AG10803 (cell line): ENCODE data around the gene SSH2.
"Not testable (repeated sequence)": the region's sequence is repeated elsewhere in the genome, so short reads cannot be mapped to it uniquely, and the experiment has no call there.

Experiments
- DNase-seq: peaks from one replicate; pipeline ENCODE4 v3.0.0; 2010; ENCODE audit warnings: low read depth
- H3K4me3 ChIP-seq: 2 replicates; pipeline ENCODE4 v1.5.1; 2011; ENCODE audit warnings: mild to moderate bottlenecking, low read length, control low read depth
- TF ChIP-seq, protein P1 (sequence below): conservative IDR thresholded peaks from 2 replicates; pipeline ENCODE4 v1.5.1; 2011; ENCODE audit warnings: mild to moderate bottlenecking, low read length, control low read depth, inconsistent platforms

Gene SSH2

DNA sequence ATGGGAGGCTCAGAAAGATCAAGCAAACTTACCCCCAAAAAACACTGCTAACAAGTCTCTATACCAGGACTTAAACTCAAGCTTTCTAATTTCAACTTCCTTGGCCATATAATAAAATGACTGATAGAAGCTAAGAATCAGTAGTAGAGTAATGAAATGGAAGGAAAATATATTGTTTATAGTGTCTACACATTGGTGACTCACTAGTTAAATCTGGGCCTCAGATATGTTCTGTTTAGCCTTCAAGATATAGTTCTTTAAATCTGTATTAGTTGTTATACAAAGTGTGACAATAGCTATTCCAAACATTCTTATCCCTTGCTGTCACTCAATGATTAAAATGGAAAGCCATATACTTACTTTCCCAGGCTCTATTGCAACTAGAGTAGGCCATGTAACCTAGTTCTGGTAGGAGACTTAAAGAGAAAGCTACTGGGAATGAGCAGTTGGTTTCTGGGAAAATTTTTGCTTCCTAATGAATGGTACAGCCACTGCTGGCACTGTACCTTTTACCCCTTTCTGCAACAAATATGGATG, 18.3 kb downstream of the SSH2 start:
- DNase-seq: no peak
- TF ChIP-seq, protein P1, sequence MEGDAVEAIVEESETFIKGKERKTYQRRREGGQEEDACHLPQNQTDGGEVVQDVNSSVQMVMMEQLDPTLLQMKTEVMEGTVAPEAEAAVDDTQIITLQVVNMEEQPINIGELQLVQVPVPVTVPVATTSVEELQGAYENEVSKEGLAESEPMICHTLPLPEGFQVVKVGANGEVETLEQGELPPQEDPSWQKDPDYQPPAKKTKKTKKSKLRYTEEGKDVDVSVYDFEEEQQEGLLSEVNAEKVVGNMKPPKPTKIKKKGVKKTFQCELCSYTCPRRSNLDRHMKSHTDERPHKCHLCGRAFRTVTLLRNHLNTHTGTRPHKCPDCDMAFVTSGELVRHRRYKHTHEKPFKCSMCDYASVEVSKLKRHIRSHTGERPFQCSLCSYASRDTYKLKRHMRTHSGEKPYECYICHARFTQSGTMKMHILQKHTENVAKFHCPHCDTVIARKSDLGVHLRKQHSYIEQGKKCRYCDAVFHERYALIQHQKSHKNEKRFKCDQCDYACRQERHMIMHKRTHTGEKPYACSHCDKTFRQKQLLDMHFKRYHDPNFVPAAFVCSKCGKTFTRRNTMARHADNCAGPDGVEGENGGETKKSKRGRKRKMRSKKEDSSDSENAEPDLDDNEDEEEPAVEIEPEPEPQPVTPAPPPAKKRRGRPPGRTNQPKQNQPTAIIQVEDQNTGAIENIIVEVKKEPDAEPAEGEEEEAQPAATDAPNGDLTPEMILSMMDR: no peak
- no peak overlapping the region for H3K4me3 ChIP-seq

DNA sequence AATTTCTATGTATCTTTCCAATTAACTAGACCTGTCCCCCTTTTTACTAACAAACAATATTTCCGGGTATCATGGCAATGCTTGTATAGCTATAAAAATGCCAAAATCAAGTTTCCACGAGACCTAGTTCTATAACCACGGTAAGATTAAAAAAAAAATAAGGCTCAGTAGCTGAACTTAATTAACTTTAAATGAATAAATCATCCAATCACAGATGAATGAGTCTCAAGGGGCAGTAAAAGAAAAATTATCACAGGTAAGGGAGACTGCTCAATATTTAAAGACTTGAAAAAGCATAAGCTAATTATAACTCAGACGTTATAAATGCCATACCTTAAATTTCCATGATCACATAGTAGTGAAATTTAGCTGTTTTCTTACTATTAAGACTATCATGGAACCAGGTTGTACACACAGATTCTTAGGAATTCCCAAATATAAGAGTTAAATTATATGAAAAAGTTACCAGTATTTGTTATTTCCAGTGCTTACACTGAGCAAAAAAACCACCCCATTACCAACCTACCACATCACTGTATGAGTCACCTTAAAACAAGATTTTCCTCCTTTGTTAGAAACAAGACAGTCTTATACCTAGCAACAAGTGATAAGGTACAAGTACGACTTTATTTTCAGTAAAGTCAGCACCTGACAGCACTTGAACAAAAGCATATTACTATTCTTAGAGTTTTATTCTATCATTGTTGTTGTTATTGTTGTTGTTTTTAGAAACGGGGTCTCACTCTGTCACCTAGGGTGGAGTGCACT, 20.6 kb downstream of the SSH2 start:
- TF ChIP-seq, protein P1: no peak
- no peak for DNase-seq
- no peak overlapping the region for H3K4me3 ChIP-seq

- no peak overlapping the region for H3K4me3 ChIP-seq
- TF ChIP-seq, protein P1: no peak
- DNase-seq: no peak
Measured at GRCh38 chr17:29906969-29907368, 23.1 kb downstream of the SSH2 start.

- TF ChIP-seq, protein P1: no peak
- H3K4me3 ChIP-seq: no peak overlapping the region
- no peak for DNase-seq
Measured at GRCh38 chr17:29905879-29906167, 24.2 kb downstream of the SSH2 start.

GRCh38 chr17:29905086-29905878, 24.7 kb downstream of the SSH2 start:
- no peak for DNase-seq
- TF ChIP-seq, protein P1: no peak
- no peak overlapping the region for H3K4me3 ChIP-seq

GRCh38 chr17:29903471-29903870, 26.6 kb downstream of the SSH2 start:
- TF ChIP-seq, protein P1: no peak
- H3K4me3 ChIP-seq: no peak overlapping the region
- no peak for DNase-seq

- not testable (repeated sequence) for DNase-seq, H3K4me3 ChIP-seq
Measured at GRCh38 chr17:29897136-29897535, 32.9 kb downstream of the SSH2 start.
